K562 (cell line): ENCODE results near the gene DNAJC11. TPM values are rescaled to one million over a fixed set of nuclear protein-coding genes. Genes with fewer than 3 reads are reported as not detected.

Experiments used
- C11orf30 ChIP-seq: fragments of 450-650 bp; IDR thresholded peaks from 2 replicates; pipeline ENCODE4 v1.6.1; 2016; ENCODE audit warnings: low read depth, mild to moderate bottlenecking
- ETV5 ChIP-seq: sonication (generic); formaldehyde crosslinking; IDR thresholded peaks from 2 replicates; pipeline ENCODE4 v1.4.0; 2020; ENCODE audit warnings: low read depth, mild to moderate bottlenecking, missing genetic modification reagents
- FOXJ2 ChIP-seq: fragments of 200-800 bp; sonication (Bioruptor generic); IDR thresholded peaks from 2 replicates; pipeline ENCODE4 v1.6.1; 2016; ENCODE audit warnings: missing genetic modification characterization, missing compliant biosample characterization
- LEF1 ChIP-seq: fragments of 450-650 bp; IDR thresholded peaks from 2 replicates; pipeline ENCODE4 v1.6.1; 2016; ENCODE audit warnings: mild to moderate bottlenecking
- MAFK ChIP-seq: IDR thresholded peaks from 2 replicates; pipeline ENCODE4 v1.6.1; 2011; ENCODE audit warnings: low read length, improper control_type of control experiment
- PCBP2 ChIP-seq: fragments of 200-400 bp; formaldehyde crosslinking; IDR thresholded peaks from 2 replicates; pipeline ENCODE4 v1.6.1; 2018; ENCODE audit warnings: low read length, low read depth, mild to moderate bottlenecking, moderate library complexity; ENCODE audit not compliant: poor library complexity, severe bottlenecking
- POLR2A ChIP-seq: fragments of 450-650 bp; conservative IDR thresholded peaks from 2 replicates; pipeline ENCODE4 v1.6.1; 2016
- TEAD1 ChIP-seq, 2 experiments: fragments of 450-650 bp in 1 of 2; sonication (generic) in 1 of 2; formaldehyde crosslinking; IDR thresholded peaks; 2 replicates each; pipeline versions ENCODE4 v1.4.0 to v1.8.0; 2020 to 2022; ENCODE audit warnings: mild to moderate bottlenecking in 2 of 2, missing genetic modification reagents in 1 of 2
- TEAD4 ChIP-seq, 2 experiments: sonication (generic) in 1 of 2; formaldehyde crosslinking in 1 of 2; IDR thresholded peaks; 2 replicates each; pipeline versions ENCODE4 v1.6.1 to v1.8.0; 2012 to 2022; ENCODE audit warnings: borderline replicate concordance in 1 of 2, inconsistent platforms in 1 of 2, low read length in 1 of 2, mild to moderate bottlenecking in 1 of 2, missing genetic modification reagents in 1 of 2
- XRCC5 ChIP-seq: fragments of 200-400 bp; formaldehyde crosslinking; IDR thresholded peaks from 2 replicates; pipeline ENCODE4 v1.6.1; 2017; ENCODE audit warnings: low read depth, mild to moderate bottlenecking, low read length
- polyA plus RNA-seq, 8 experiments: library from polyadenylated mRNA; depleted of rRNA in 4 of 8; stranded (reverse) in 5 of 8; unstranded in 3 of 8; fragments of >200 nt; fragmentation: Nextera tagmentation in 2 of 8; fragmentation: Illumina TruSeq in 1 of 8; extraction: Ambion mirVana in 2 of 8; extraction: Trizol in 1 of 8; gene quantifications; 2 replicates each; pipeline versions ENCODE4 v1.2.1 to v1.2.3, GENCODE V29; 2011 to 2014; ENCODE audit warnings: inconsistent platforms in 1 of 8, missing spikeins in 1 of 8
- total RNA-seq, 7 experiments: library from RNA; depleted of rRNA in 6 of 7; stranded (reverse); fragments of >200 nt in 6 of 7; fragmentation: Illumina TruSeq in 2 of 7; extraction: Trizol in 2 of 7; gene quantifications; 2 replicates each; pipeline versions ENCODE4 v1.2.1 to v1.2.3, GENCODE V29; 2011 to 2021; ENCODE audit warnings: low replicate concordance in 1 of 7
- TF ChIP-seq, protein P1 (sequence below), 2 experiments: fragments of 450-650 bp; IDR thresholded peaks; 2 replicates each; pipeline ENCODE4 v1.6.1; 2016; ENCODE audit warnings: mild to moderate bottlenecking in 2 of 2, borderline replicate concordance in 1 of 2, low read depth in 1 of 2, moderate library complexity in 1 of 2
- TF ChIP-seq, protein P2 (sequence below), 2 experiments: fragments of 450-650 bp in 1 of 2; sonication (generic) in 1 of 2; formaldehyde crosslinking; conservative IDR thresholded peaks; 2 replicates each; pipeline versions ENCODE4 v1.4.0 to v1.8.1; 2020 to 2022; ENCODE audit warnings: mild to moderate bottlenecking in 1 of 2, missing genetic modification reagents in 1 of 2
- TF ChIP-seq, protein P3 (sequence below), 2 experiments: fragments of 450-650 bp; conservative IDR thresholded peaks; 2 replicates each; pipeline ENCODE4 v1.6.1; 2017; ENCODE audit warnings: mild to moderate bottlenecking in 2 of 2, moderate library complexity in 2 of 2

DNAJC11 gene
- total and polyA plus RNA-seq, 9 of the 15 experiments (the other 6 are each of a cell fraction or from before 2014, with no cell fraction given) = 14.1 to 123 (median 76.6) TPM

DNA sequence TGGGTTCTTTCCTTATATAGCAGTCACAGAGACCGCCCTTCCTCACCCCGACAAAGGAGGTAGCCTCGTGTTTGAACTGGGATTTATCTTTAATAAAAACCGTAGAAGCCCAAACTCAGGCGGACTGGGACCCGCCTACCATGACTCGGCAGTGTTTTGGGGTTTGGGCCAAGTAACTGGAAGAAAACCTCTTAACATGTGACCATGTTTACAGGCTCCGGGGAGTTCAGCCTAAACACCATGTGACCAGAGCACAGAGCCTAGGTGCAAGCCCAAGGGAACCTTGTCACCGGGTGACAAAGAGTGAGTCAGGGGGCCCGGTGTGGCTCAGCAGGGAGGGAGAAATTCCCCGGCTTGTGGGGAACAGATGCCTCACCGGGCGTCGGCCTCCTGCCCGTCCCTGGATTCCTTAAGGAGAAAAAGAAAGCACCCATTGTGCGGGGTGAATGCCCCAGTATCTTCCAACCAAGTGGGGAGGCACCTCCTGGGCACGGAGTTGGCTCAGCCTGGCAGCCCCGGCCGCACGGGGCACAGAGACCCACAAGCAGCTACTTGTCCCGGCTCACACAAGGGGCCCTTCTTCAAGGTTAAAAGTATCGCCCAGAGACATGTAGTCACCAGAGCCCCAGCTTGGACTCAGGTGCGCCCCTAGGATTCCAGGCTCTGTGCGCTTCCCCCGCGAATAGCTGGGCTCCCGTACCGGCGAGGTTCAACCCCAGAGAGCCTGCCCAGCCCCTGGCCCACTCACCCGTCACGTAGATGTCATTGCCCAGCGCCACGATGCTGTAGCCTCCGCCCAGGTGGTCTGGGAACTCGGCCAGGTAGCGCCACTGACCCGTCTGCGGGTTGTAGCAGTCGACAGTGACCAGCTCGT lies 100.3 kb downstream of the DNAJC11 start (continued):
- TF ChIP-seq, protein P1, sequence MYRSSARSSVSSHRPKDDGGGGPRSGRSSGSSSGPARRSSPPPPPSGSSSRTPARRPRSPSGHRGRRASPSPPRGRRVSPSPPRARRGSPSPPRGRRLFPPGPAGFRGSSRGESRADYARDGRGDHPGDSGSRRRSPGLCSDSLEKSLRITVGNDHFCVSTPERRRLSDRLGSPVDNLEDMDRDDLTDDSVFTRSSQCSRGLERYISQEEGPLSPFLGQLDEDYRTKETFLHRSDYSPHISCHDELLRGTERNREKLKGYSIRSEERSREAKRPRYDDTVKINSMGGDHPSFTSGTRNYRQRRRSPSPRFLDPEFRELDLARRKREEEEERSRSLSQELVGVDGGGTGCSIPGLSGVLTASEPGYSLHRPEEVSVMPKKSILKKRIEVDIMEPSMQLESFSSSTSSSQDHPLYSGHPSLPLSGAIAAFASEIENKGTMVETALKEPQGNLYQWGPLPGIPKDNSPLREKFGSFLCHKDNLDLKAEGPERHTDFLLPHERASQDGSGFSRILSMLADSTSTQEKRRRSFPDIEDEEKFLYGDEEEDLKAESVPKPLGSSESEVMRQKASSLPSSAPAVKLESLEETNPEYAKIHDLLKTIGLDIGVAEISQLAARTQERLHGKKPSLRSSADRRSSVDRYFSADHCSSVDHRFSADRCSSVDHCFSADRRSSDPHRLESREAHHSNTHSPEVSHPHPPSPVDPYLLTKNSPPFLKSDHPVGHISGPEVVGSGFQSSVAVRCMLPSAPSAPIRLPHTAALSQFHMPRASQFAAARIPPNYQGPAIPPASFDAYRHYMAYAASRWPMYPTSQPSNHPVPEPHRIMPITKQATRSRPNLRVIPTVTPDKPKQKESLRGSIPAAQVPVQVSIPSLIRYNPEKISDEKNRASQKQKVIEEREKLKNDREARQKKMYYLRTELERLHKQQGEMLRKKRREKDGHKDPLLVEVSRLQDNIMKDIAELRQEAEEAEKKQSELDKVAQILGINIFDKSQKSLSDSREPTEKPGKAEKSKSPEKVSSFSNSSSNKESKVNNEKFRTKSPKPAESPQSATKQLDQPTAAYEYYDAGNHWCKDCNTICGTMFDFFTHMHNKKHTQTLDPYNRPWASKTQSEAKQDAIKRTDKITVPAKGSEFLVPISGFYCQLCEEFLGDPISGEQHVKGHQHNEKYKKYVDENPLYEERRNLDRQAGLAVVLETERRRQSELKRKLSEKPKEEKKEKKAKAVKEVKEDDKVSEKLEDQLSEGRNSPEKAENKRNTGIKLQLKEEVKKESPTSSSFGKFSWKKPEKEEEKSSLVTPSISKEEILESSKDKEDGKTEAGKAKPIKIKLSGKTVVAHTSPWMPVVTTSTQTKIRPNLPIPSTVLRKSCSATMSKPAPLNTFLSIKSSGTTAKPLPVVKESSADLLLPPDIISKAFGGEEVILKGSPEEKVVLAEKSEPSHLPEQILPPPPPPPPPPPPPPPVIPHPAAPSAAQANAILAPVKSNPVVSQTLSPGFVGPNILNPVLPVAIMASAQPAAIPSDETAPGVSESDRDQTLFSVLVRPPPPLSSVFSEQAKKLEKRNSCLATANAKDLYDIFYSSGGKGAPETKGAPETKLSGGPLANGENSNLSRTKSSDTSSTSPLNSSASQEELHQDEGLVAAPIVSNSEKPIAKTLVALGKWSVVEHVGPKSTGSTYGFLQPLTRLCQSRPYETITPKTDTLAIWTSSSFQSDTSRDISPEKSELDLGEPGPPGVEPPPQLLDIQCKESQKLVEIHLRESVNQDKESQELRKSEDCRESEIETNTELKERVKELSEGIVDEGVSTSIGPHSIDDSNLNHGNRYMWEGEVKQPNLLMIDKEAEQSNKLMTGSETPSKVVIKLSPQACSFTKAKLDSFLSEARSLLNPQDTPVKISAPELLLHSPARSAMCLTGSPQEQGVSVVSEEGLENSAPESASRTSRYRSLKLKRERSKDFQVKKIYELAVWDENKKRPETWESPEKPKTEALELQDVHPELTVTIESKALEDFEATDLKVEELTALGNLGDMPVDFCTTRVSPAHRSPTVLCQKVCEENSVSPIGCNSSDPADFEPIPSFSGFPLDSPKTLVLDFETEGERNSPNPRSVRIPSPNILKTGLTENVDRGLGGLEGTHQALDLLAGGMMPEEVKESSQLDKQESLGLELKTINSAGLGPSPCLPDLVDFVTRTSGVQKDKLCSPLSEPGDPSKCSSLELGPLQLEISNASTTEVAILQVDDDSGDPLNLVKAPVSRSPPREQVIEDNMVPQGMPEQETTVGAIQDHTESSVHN (IDR thresholded peaks at IDR 0.05; ENCODE audit: borderline replicate concordance in 1 of 2, low read depth in 1 of 2) = peak in 1 of 2 experiments; percentile 55; a peak in 1 of 4 replicates
- peak; percentile 93 for TF ChIP-seq MAFK
- TF ChIP-seq FOXJ2 (tag) = peak; percentile 96
- peak; percentile 58; the same call in 1 of the 2 replicates for TF ChIP-seq XRCC5
- TF ChIP-seq POLR2A = peak; percentile 61; the same call in 1 of the 2 replicates
- TF ChIP-seq, protein P2, sequence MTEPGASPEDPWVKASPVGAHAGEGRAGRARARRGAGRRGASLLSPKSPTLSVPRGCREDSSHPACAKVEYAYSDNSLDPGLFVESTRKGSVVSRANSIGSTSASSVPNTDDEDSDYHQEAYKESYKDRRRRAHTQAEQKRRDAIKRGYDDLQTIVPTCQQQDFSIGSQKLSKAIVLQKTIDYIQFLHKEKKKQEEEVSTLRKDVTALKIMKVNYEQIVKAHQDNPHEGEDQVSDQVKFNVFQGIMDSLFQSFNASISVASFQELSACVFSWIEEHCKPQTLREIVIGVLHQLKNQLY (CRISPR knock-in tag; conservative IDR thresholded peaks at IDR 0.05) = no peak
- TF ChIP-seq, protein P3, sequence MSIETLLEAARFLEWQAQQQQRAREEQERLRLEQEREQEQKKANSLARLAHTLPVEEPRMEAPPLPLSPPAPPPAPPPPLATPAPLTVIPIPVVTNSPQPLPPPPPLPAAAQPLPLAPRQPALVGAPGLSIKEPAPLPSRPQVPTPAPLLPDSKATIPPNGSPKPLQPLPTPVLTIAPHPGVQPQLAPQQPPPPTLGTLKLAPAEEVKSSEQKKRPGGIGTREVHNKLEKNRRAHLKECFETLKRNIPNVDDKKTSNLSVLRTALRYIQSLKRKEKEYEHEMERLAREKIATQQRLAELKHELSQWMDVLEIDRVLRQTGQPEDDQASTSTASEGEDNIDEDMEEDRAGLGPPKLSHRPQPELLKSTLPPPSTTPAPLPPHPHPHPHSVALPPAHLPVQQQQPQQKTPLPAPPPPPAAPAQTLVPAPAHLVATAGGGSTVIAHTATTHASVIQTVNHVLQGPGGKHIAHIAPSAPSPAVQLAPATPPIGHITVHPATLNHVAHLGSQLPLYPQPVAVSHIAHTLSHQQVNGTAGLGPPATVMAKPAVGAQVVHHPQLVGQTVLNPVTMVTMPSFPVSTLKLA (conservative IDR thresholded peaks at IDR 0.05) = peak; percentile 100
- TF ChIP-seq TEAD1 (CRISPR knock-in tag; IDR thresholded peaks at IDR 0.05) = peak in 1 of 2 experiments; percentile 43; a peak in 1 of 4 replicates
- TF ChIP-seq ETV5 (CRISPR knock-in tag) = no peak
- TF ChIP-seq PCBP2 = no peak
- TF ChIP-seq LEF1 = peak; percentile 67
- TF ChIP-seq TEAD4 (IDR thresholded peaks at IDR 0.05; ENCODE audit: low read length) = no peak
- no peak for TF ChIP-seq TEAD4 (CRISPR knock-in tag; IDR thresholded peaks at IDR 0.05; ENCODE audit: borderline replicate concordance)
- TF ChIP-seq C11orf30 = peak; percentile 95
